Activated gamma-delta T cell treated with anti-CD3 and anti-CD28 coated beads, Interleukin-2, amount 50 U/mL, for 16 hours (primary cell): ENCODE results near the gene DDAH1.

Experiments
- DNase-seq: peaks from one replicate; pipeline ENCODE4 v3.0.0-alpha.2; 2020; ENCODE audit warnings: low read depth

Gene DDAH1

DNA sequence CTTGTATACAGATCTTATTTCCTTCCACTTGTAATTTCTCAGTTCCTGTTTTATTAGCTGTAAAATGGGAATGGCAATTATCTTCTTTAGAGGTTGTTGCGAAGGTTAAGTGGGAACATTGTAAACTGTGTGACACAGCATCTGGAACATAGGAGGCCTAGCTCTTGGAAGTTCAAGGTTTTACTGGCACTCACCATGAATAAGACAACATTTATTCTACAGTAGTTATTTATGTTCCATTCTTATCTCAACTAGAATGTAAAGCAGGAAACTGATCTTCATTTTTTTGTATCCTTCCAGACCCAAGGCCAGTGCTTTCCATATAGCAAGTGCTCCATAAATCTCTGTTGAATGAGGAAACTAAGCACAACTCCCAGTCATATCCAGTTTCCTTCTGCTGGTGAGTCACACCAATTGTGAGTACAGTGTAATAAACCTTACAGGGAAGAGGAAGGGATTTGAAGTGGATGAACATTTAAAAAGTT is 189.9 kb downstream of the DDAH1 start:
- no peak for DNase-seq

GRCh38 chr1:85273397-85273796 is 191.6 kb downstream of the DDAH1 start:
- DNase-seq = no peak

DNA sequence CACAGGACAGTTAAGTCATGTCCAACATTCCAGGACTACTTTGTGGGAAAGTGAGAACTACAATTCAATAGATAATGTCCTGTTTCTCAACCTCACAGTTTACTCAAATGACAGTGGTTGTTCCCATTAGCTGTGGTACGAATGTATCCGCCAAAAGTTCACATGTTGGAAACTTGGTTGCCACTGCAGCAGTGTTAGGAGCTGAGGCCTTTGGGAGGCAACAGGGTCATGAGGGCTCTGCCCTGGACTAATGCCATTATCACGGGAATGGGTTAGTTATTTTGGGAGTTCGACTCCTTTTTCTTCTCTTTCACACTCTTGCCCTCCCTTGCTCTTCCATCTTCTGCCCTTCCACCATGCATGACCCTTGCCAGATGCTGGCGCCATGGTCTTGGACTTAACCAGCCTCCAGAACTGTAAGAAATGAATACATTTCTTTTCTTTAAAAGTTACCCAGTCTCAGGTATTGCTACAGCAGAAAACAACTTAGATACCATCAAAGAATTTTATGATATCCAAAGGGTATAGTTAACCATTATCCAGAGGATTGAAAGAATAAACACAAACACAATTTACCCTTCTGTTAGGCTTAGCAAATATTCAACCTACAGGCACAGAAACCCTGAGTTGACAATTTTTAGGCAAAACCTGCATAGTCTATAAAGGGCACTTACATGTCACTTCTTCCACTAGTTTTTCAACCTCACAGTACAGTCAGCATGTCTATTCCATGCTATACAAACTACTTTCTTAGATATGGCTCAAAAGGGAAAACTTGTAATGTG is 196.0 kb downstream of the DDAH1 start:
- DNase-seq = no peak
